HepG2 (cell line): Measurements from ENCODE around the gene BMP2K. TPM values are rescaled to one million over a fixed set of nuclear protein-coding genes. Genes with fewer than 3 reads are reported as not detected.
A peak's percentile ranks its signal among the peaks of the same experiment; 100 is the strongest.

ENCODE experiments used
- ATAC-seq: fragments of 200-7000 bp; cut with Tn5 transposase; 3 replicates; pipeline ENCODE4 v1.9.1; 2020; ENCODE audit warnings: mild to moderate bottlenecking, moderate library complexity
- BruUV-seq: library from RNA; stranded (reverse); fragments of 400-500 nt; replicated peaks from 2 replicates; lab custom pipeline; 2021; lab: Mats Ljungman, UMichigan
- CTCF ChIA-PET: fragments of 300-600 bp; formaldehyde crosslinking; extraction: SDS; loops from one replicate; lab custom pipeline; 2021; ENCODE audit warnings: low total read pairs, inconsistent platforms, low intra/inter-chr PET ratio; lab: Yijun Ruan, JAX
- POLR2A ChIA-PET: fragments of 350-600 bp; sonication (Branson Sonifier 250); formaldehyde crosslinking; loops from one replicate; lab custom pipeline; 2020; ENCODE audit warnings: antibody characterized with exemption, inconsistent platforms; lab: Yijun Ruan, JAX
- DNase-seq: peaks from one replicate; pipeline ENCODE4 v3.0.0-alpha.2; 2015; ENCODE audit warnings: low spot score
- FAIRE-seq: peaks from 3 replicates; lab custom pipeline; 2011; peaks lifted over from hg19 to GRCh38; lab: Jason Lieb, UNC
- H2AFZ ChIP-seq: one replicate; pipeline ENCODE4 v1.6.1; 2011; ENCODE audit warnings: low read length, inconsistent platforms
- H3K27ac ChIP-seq: fragments of 300-600 bp; 3 replicates; pipeline ENCODE4 v1.8.0; 2011; ENCODE audit warnings: mixed run types, mild to moderate bottlenecking, mixed read lengths, low read length, inconsistent platforms; ENCODE audit not compliant: insufficient read depth; ENCODE audit errors: extremely low read length
- H3K27me3 ChIP-seq, 2 experiments: fragments of 200-600 bp in 1 of 2; 2 replicates in 1 of 2; 3 replicates in 1 of 2; pipeline versions ENCODE4 v1.6.0 to v1.8.0; 2011; ENCODE audit warnings: low read length in 2 of 2, mild to moderate bottlenecking in 2 of 2, moderate library complexity in 2 of 2, inconsistent platforms in 1 of 2; ENCODE audit not compliant: insufficient read depth in 2 of 2, control insufficient read depth in 1 of 2
- H3K36me3 ChIP-seq, 2 experiments: fragments of 200-600 bp in 1 of 2; replicated peaks in 1 of 2; 2 replicates in 1 of 2; 3 replicates in 1 of 2; pipeline versions ENCODE4 v1.5.1 to v1.8.0; 2011; ENCODE audit warnings: low read length in 2 of 2, inconsistent platforms in 1 of 2; ENCODE audit not compliant: insufficient read depth in 2 of 2, control insufficient read depth in 1 of 2
- H3K4me1 ChIP-seq: 2 replicates; pipeline ENCODE4 v1.5.1; 2012; ENCODE audit warnings: low read length, inconsistent platforms; ENCODE audit not compliant: insufficient read depth
- H3K4me2 ChIP-seq: 2 replicates; pipeline ENCODE4 v1.6.0; 2011; ENCODE audit warnings: low read depth, low read length, inconsistent platforms
- H3K4me3 ChIP-seq, 3 experiments: fragments of 200-600 bp in 1 of 3; sonication (generic), shearing (Covaris generic) in 1 of 3; replicated peaks in 1 of 3; 2 replicates each; pipeline ENCODE4 v1.5.1; 2011 to 2016; ENCODE audit warnings: low read length in 3 of 3, inconsistent platforms in 2 of 3, low read depth in 2 of 3, mild to moderate bottlenecking in 2 of 3, control low read depth in 1 of 3, mixed read lengths in 1 of 3; ENCODE audit not compliant: insufficient read depth in 1 of 3
- H3K79me2 ChIP-seq: one replicate; pipeline ENCODE4 v1.6.1; 2011; ENCODE audit warnings: low read length, inconsistent platforms; ENCODE audit not compliant: insufficient read depth
- H3K9ac ChIP-seq: 2 replicates; pipeline ENCODE4 v1.6.0; 2011; ENCODE audit warnings: mild to moderate bottlenecking, low read depth, low read length, inconsistent platforms; ENCODE audit not compliant: insufficient read depth
- H3K9me3 ChIP-seq: 2 replicates; pipeline ENCODE4 v1.5.1; 2012; ENCODE audit warnings: mild to moderate bottlenecking, low read length
- H4K20me1 ChIP-seq: 2 replicates; pipeline ENCODE4 v1.6.0; 2011; ENCODE audit warnings: inconsistent platforms, mild to moderate bottlenecking, low read length, moderate library complexity; ENCODE audit not compliant: insufficient read depth
- MAFF ChIP-seq: IDR thresholded peaks from 2 replicates; pipeline ENCODE4 v1.6.1; 2011; ENCODE audit warnings: low read depth, low read length, improper control_type of control experiment
- MAFK ChIP-seq, 2 experiments: IDR thresholded peaks in 1 of 2; conservative IDR thresholded peaks in 1 of 2; 2 replicates each; pipeline ENCODE4 v1.6.1; 2011; ENCODE audit warnings: improper control_type of control experiment in 2 of 2, low read length in 2 of 2
- RBFOX2 ChIP-seq: fragments of 200-400 bp; formaldehyde crosslinking; IDR thresholded peaks from 2 replicates; pipeline ENCODE4 v1.6.1; 2017; ENCODE audit warnings: low read depth, mild to moderate bottlenecking, low read length
- XBP1 ChIP-seq: sonication (generic); formaldehyde crosslinking; IDR thresholded peaks from 2 replicates; pipeline ENCODE4 v1.5.0; 2020; ENCODE audit warnings: missing genetic modification reagents
- ZFP36L2 ChIP-seq: sonication (generic); formaldehyde crosslinking; IDR thresholded peaks from 2 replicates; pipeline ENCODE4 v1.4.0; 2020; ENCODE audit warnings: missing genetic modification reagents
- WGBS: methylation state at CpG from one replicate; pipeline ENCODE4 v1.1.6; 2017; ENCODE audit warnings: low lambda C conversion rate; 5-methylcytosine and 5-hydroxymethylcytosine counted together
- in situ Hi-C: cut with HindIII; loops from 2 replicates; pipeline ENCODE4 v1.10.0; 2017; ENCODE audit warnings: low pct_unique_long_range_greater_than_20kb; ENCODE audit not compliant: extremely low pct_ligation_motif_present
- intact Hi-C: fragments of 100-400 bp; cut with micrococcal nuclease; formaldehyde crosslinking; loops from one replicate; pipeline ENCODE4 v1.10.0; 2022; ENCODE audit not compliant: unreplicated experiment
- polyA plus RNA-seq, 8 experiments: library from polyadenylated mRNA; depleted of rRNA in 3 of 8; stranded (reverse) in 7 of 8; unstranded in 1 of 8; fragments of >200 nt; fragmentation: Illumina TruSeq in 4 of 8; extraction: Trizol in 4 of 8; gene quantifications; 2 replicates each; pipeline versions ENCODE4 v1.2.1 to v1.2.3, GENCODE V29; 2011 to 2016; ENCODE audit warnings: low read depth in 4 of 8, missing spikeins in 1 of 8, mixed read lengths in 1 of 8; ENCODE audit not compliant: insufficient read depth in 1 of 8
- total RNA-seq, 5 experiments: library from RNA; depleted of rRNA; stranded (reverse); fragments of >200 nt; fragmentation: Illumina TruSeq; extraction: Trizol; gene quantifications; 2 replicates each; pipeline ENCODE4 v1.2.3, GENCODE V29; 2016; ENCODE audit warnings: low read depth in 1 of 5
- TF ChIP-seq, protein P1 (sequence below): sonication (generic); formaldehyde crosslinking; IDR thresholded peaks from 2 replicates; pipeline ENCODE4 v1.4.0; 2020; ENCODE audit warnings: mild to moderate bottlenecking, missing genetic modification reagents, borderline replicate concordance

Gene BMP2K
- total and polyA plus RNA-seq, 2 of the 13 experiments (the other 11 are each of a cell fraction or from before 2014, with no cell fraction given), result 8.6 to 15.2 TPM

DNA sequence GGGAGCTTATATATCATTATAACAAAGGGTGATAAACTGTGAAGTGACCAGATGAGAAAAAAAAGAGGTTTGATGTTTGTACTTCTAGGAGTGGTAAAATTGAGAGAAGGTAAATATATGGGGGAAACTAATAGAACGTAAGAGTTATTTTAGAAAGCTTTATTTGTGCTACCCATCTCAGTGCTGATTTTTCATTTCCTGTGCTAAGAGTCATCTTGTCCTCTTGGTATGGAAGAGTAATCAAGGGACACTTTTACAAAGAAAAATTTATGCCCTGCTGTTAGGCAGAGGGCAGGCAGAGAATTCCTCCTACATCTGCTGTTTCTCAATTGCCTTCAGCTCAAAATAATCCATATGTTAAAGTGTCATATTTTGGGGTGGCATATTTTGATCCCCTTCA is 49.6 kb upstream of the BMP2K start:
- H3K27ac ChIP-seq, result no peak overlapping the region
- ATAC-seq (no peak), FAIRE-seq (no peak), DNase-seq (no peak)
- WGBS, result 39% methylated on average over 1 of the region's 1 CpG
- H4K20me1 ChIP-seq, result no peaks in the 10 kb centered on the region
- ChIA-PET POLR2A (no interaction called here), CTCF (no interaction called here)
- no peak overlapping the region for H3K4me3 ChIP-seq
- H3K79me2 ChIP-seq, result no peaks in the 10 kb centered on the region
- H3K4me1 ChIP-seq, result peaks cover 7% of the 10 kb centered on the region
- no peaks in the 10 kb centered on the region for H3K9me3 ChIP-seq
- in situ Hi-C loops, result no loop called here
- no peaks in the 10 kb centered on the region for H3K27me3 ChIP-seq
- no TSS peak for BruUV-seq
- no peak overlapping the region for H3K9ac ChIP-seq
- no peak for TF ChIP-seq RBFOX2
- no peak overlapping the region for H3K4me2 ChIP-seq
- intact Hi-C loops, result no loop called here
- no peak overlapping the region for H2AFZ ChIP-seq
- H3K36me3 ChIP-seq, result no peaks in the 10 kb centered on the region

DNA sequence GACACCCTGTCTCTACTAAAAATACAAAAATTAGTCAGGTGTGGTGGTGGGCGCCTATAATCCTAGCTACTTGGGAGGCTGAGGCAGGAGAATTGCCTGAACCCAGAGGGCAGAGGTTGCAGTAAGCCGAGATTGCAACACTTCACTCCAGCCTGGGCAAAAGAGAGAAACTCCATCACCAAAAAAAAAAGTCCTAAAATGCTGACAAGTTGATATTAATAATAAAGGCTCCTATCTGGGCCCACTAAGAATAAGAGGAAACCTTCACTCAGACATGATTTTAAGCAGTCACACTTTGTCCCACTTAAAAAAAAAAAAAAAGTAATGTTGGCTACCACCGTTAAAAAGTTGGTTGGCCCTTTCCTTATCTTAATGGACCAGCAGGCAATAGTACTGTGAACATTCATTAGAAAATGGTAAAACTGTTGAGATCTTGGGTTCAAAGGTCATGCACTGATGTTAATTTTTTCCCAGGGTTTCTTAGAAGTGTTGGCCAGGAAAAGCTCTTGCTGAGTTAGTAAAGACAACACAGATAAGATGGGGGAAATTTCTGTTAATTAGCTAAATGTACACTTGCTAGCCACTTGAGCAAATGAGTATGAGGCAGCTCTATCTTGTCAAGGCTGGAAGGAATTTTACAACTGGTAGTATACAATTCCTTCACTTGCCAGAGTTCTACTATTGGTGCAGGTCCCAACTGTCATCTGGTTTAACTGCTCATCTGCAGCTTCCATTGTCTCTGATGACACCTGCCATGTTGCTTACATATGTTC is 43.6 kb upstream of the BMP2K start:
- H4K20me1 ChIP-seq, result no peaks in the 10 kb centered on the region
- 48% methylated on average over 3 of the region's 3 CpGs for WGBS
- ChIA-PET POLR2A (no interaction called here), CTCF (no interaction called here)
- DNase-seq, result no peak
- intact Hi-C loops (no loop called here), in situ Hi-C loops (no loop called here)
- TF ChIP-seq ZFP36L2 (CRISPR knock-in tag) (no peak), MAFF (peak; percentile 28; the same call in 1 of the 2 replicates), MAFK (conservative IDR thresholded peaks at IDR 0.05 in 1 of 2, IDR thresholded peaks at IDR 0.05 in 1 of 2; ENCODE audit: low read length in 2 of 2) (peak; percentile 35 to 65; a peak in 2 of 4 replicates), XBP1 (no peak)
- TF ChIP-seq, protein P1, sequence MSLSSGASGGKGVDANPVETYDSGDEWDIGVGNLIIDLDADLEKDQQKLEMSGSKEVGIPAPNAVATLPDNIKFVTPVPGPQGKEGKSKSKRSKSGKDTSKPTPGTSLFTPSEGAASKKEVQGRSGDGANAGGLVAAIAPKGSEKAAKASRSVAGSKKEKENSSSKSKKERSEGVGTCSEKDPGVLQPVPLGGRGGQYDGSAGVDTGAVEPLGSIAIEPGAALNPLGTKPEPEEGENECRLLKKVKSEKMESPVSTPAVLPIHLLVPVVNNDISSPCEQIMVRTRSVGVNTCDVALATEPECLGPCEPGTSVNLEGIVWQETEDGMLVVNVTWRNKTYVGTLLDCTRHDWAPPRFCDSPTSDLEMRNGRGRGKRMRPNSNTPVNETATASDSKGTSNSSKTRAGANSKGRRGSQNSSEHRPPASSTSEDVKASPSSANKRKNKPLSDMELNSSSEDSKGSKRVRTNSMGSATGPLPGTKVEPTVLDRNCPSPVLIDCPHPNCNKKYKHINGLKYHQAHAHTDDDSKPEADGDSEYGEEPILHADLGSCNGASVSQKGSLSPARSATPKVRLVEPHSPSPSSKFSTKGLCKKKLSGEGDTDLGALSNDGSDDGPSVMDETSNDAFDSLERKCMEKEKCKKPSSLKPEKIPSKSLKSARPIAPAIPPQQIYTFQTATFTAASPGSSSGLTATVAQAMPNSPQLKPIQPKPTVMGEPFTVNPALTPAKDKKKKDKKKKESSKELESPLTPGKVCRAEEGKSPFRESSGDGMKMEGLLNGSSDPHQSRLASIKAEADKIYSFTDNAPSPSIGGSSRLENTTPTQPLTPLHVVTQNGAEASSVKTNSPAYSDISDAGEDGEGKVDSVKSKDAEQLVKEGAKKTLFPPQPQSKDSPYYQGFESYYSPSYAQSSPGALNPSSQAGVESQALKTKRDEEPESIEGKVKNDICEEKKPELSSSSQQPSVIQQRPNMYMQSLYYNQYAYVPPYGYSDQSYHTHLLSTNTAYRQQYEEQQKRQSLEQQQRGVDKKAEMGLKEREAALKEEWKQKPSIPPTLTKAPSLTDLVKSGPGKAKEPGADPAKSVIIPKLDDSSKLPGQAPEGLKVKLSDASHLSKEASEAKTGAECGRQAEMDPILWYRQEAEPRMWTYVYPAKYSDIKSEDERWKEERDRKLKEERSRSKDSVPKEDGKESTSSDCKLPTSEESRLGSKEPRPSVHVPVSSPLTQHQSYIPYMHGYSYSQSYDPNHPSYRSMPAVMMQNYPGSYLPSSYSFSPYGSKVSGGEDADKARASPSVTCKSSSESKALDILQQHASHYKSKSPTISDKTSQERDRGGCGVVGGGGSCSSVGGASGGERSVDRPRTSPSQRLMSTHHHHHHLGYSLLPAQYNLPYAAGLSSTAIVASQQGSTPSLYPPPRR (CRISPR knock-in tag), result no peak
- H3K79me2 ChIP-seq, result no peaks in the 10 kb centered on the region
- no peak for FAIRE-seq
- H3K4me3 ChIP-seq, result no peak overlapping the region
- no peak for ATAC-seq
- H2AFZ ChIP-seq, result no peak overlapping the region
- no peaks in the 10 kb centered on the region for H3K36me3 ChIP-seq
- no peak overlapping the region for H3K9ac ChIP-seq
- no peaks in the 10 kb centered on the region for H3K27me3 ChIP-seq
- H3K27ac ChIP-seq, result no peak overlapping the region
- no peaks in the 10 kb centered on the region for H3K9me3 ChIP-seq
- BruUV-seq, result no TSS peak
- no peak overlapping the region for H3K4me2 ChIP-seq
- peaks cover 9% of the 10 kb centered on the region for H3K4me1 ChIP-seq
